22Rv1 (cell line): ENCODE results near the gene HEXD.

Experiments used
- ZFX ChIP-seq: fragments of 450-650 bp; IDR thresholded peaks from 2 replicates; pipeline ENCODE4 v1.6.1; 2017; ENCODE audit warnings: antibody characterized with exemption, borderline replicate concordance
- TF ChIP-seq, protein P1 (sequence below): fragments of 450-650 bp; IDR thresholded peaks from 2 replicates; pipeline ENCODE4 v1.5.1; 2017; ENCODE audit warnings: mild to moderate bottlenecking

DNA sequence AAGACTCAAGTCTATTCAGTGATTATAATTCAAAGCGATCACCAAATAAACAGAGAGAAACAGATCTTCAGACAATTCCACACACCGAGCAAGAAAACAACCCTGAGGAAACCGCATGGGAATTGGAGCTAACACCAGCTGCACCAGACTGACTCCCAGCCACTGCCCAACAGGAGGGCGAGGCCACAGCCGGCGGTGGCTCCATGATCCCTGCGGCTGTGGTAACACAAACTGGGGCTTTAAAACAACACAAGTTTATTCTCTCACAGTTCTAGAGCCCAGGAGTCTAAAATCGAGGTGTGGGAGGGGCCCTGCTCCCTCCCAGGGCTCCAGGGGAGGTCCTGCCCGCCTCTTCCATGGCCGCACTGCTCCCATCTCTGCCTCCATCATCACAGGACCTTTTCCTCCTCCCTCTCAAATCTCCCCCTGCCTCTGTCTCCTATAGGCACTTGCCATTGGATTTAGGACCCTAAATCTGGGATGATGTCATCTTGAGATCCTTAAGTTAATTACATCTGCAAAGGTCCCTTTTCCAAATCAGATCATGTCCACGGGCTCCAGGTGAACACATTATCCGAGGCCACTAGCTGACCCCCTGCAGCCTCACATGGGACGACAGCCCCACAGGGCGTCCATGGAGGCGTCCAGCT is 9.7 kb upstream of the HEXD start:
- TF ChIP-seq, protein P1, sequence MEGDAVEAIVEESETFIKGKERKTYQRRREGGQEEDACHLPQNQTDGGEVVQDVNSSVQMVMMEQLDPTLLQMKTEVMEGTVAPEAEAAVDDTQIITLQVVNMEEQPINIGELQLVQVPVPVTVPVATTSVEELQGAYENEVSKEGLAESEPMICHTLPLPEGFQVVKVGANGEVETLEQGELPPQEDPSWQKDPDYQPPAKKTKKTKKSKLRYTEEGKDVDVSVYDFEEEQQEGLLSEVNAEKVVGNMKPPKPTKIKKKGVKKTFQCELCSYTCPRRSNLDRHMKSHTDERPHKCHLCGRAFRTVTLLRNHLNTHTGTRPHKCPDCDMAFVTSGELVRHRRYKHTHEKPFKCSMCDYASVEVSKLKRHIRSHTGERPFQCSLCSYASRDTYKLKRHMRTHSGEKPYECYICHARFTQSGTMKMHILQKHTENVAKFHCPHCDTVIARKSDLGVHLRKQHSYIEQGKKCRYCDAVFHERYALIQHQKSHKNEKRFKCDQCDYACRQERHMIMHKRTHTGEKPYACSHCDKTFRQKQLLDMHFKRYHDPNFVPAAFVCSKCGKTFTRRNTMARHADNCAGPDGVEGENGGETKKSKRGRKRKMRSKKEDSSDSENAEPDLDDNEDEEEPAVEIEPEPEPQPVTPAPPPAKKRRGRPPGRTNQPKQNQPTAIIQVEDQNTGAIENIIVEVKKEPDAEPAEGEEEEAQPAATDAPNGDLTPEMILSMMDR, result no peak
- no peak for TF ChIP-seq ZFX
